Retina (tissue), 1 donor: ENCODE results near the gene TBCEL.
"Not testable (repeated sequence)": the region's sequence is repeated elsewhere in the genome, so short reads cannot be mapped to it uniquely, and the experiment has no call there.

Source experiments
- DNase-seq: peaks from one replicate; pipeline ENCODE4 v3.0.0-alpha.2; 2016

TBCEL gene

DNA sequence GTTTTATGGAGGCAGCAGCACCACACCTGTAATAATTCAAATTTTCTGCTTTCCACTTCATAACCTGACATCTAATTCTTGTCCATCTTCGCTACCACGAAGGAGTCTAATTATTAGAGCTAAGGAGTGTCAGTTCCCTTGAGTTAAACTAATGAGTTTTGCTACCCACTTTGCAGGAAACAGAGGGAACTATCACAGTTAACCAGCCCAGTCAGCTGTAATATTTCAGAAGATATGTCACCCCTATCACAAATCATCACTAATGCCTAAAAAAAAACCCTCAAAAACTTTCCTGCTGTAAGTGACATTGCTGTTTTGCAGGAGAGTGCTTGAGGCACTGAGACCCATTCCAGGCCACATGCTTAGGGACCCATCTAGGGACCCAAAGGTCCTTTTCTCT, 85.6 kb downstream of the TBCEL start:
- DNase-seq: no peak

DNA sequence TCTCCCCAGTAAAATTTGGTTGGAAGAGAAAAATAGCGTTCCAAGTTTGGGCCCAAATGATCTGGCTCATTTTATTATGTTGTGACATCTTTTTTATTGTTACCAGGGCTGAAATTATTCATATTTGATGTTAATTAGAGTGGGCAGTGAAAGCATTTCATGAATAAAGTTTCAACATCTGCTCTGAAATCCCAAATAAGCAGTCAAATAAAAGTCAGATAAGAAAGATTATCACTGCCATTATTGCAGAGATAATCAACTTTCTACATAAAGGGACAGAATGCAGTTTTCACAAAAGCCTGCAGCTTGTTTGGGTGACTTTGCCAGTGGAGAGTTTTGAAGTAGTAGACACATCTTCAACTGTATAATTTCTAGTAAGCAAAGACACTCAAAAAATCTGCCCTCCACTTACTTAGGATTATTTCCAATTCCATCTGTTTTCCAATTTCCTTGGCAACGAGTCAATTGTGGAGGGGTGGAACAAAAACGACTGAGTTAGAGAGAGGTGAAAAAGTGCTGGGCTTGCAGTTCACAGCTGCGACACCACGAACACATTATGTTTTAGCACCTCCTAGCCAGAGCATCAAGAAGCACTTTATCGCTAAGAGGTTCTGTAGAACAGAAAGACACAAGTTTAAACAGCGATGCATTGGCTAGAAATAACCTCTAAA, 86.1 kb downstream of the TBCEL start:
- no peak for DNase-seq

DNA sequence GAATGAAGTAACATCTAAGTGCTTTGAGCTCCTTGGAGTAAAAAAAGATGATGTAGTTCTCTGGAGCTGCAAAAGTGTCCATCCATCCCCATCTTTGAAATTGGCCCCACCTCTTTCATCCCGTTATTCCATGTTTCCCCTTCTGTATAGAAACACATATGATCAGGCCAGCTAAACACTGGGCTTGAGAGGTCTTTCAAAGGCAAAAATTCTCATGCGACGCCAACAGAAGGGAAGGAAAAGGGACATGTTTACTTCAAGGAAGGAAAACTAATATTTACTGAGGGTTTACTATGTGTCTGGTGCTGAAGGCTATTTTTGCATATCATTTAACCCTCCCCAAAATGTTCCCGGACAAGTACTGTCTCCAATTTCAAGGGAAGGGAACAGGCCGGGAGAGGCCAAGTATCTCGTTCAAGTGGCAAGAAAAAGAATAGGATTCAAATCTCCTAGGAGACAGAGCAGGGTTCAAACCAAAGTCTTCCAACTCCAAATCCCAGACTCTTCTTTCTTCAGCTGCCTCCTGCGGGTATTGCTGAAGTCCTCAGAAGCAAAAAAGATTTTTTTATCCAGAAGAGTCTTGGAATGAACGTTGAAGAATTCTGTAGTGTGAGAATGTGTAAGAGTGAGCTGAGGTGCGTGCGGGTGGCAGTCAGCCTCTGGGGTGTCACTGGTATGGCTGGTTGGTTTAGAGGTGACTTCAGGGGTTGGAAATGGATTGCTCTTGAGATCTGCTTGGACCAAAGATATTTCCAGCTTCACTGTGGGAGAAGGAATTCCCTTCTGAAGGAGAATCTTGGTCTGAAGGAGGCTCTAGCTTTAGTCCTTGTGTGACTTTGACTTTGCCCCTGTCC, 87.2 kb downstream of the TBCEL start:
- no peak for DNase-seq

DNA sequence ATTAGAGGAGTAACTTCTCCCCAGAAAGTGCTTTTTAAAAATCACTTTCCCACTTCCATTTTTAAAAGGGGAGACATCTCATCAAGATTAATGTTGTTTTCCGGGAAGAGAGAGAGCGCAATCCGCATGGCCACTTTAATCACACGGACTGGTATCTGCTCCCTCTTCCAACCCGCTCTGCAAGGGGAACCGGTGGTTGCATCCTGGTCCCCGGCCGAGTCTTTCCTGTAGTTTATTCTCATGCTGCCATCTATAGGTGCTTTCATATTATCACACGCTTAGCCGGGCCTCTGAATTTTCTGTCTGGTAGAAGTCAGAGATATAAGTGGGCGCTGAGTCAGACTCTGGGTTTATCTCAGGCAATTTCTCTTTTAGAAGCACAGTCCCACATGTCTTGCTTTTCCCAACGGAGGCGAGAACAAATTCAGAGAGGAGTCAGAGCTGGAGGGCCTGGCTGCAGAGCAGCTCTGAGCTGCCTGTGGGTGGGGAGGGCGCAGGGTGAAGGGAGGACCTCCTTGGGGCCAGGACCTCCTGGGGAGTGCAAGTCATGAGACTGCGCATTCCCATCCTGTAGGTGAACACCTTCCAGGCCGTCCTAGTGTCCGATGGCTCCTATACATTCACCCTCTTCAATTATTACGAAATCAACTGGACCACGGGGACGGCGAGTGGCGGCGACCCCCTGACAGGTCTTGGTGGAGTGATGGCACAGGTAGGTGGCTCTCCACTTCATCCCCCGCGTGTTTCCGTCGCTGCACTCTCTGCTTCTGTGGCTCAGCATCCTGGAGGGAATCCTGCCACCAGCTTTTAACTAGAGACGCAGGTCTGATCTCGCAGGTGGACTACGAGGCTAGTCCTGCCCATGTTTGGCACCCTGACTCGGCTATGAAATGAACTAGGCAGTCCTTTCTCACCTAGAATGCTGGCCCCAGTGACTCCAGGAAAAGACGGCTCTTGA, 88.9 kb downstream of the TBCEL start:
- peak; percentile 53 for DNase-seq

DNA sequence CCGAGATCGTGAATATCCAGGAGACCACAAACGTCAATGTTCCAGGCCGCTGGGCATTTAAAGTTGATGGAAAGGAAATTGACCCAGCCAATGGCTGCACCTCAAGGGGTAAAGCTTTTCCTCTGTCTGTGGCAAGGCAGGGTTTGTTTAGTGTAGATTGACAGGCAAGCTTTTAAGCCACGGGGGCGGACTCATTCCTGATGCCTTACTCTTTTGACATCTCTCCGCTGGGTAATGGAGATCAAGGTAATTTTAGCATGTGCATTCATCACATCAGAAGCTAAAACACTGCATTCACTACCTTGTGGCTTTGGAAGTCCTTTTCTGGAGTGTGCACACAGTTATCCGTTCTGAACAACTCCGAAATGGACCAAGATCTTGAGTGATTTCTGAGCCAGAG, 89.7 kb downstream of the TBCEL start:
- no peak for DNase-seq

DNA sequence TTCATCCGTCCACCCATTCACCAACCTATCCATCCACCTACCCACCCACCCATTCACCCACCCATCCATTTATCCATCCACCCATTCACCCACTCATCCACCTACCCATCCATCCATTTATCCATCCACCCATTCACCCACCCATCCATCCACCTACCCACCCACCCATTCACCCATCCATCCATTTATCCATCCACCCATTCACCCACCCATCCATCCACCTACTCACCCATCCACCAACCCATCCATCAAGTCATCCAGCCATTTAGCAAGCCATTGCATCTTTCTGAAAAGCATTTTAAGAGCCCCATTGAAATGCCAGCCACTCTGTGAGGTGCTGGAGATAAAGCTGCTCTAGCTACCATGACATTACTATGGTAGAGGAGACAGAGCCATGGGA, 91.1 kb downstream of the TBCEL start:
- DNase-seq: not testable (repeated sequence)

DNA sequence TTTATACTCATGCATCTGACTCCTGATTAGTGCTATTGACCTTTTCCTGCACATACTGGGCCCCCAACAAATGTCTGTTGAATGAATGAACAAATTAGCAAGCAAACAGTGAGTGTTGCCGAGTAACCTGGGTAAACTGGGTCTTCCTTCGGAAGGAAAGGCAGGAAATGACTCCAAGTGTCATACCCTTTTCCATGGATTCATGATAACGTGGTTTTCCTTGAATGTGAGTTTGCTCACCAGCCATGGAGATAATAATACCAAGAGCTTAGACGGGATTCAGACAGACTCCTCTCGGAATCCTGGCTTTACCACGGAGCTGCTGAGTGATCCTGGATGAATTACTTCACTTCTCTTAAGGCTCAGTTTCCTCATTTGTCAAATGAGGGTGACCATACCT, 93.9 kb downstream of the TBCEL start:
- DNase-seq: no peak

DNA sequence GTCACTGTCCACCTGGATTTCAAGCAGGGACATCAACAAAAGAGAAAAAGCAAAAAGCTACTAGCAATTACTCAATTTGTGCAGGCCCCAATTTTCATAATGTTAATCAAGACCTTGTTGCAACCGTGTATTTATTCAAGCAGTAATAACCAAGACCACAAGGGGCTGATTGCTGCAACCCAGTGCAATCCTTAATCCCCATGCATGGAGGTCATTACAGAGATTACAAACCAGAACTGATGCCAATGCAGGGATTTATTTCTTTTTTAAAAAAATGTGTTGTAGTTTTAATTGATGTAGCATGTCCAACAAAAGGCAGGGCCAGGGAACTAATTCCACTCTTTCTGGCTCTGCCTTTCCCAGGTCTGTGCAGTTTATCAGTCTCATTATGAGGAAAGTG, 95.5 kb downstream of the TBCEL start:
- DNase-seq: no peak

DNA sequence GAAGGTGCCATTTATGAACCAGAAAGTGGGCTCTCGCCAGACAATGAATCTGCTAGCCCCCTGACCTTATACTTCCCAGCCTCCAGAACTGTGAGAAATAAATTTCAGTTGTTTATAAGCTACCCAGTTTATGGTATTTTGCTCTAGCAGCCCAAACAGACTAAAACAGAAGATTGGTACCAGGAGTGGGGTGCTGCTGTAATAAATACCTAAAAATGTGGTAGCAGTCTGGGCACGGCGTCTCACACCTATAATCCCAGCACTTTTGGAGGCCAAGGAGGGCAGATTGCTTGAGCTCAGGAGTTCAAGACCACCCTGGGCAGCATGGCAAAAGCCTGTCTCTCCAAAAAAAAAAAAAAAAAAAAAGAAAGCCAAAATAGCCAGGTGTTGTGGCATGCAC, 98.4 kb downstream of the TBCEL start:
- DNase-seq: no peak

DNA sequence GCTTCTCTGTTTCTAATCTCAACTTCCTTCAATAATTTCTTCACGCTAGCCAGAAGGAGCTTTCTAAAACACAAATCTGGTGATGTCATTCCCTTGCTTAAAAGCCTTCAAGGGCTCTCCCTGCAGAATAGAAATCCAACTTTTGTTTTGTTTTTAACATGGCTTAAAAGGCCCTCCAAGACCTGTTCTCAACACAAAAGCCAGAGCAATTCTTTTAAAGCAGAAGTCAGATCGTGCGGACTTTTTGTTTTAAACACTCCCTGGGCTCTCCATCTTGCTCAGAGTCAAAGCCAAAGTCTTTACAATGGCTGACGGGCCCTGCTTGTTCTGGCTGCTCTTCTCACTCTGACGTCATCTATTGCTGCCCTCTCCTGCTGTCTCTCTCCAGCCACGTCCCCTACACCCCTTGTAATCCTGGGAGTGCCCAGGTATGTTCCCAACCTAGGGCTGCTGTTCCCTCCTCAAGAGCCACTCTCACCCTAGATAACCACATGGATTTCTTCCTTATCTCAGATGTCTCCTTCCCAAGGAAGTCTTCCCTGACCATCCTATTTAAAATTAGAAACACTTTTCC, 99.7 kb downstream of the TBCEL start:
- no peak for DNase-seq

DNA sequence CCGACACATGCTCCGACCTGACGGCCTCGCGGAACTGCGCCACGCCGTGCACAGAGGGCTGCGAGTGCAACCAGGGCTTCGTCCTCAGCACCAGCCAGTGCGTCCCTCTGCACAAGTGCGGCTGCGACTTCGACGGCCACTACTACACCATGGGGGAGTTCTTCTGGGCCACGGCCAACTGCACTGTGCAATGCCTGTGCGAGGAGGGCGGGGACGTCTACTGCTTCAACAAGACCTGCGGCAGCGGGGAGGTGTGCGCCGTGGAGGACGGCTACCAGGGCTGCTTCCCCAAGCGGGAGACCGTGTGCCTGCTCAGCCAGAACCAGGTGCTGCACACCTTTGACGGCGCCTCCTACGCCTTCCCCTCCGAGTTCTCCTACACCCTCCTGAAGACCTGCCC, 103.9 kb downstream of the TBCEL start:
- DNase-seq: no peak

DNA sequence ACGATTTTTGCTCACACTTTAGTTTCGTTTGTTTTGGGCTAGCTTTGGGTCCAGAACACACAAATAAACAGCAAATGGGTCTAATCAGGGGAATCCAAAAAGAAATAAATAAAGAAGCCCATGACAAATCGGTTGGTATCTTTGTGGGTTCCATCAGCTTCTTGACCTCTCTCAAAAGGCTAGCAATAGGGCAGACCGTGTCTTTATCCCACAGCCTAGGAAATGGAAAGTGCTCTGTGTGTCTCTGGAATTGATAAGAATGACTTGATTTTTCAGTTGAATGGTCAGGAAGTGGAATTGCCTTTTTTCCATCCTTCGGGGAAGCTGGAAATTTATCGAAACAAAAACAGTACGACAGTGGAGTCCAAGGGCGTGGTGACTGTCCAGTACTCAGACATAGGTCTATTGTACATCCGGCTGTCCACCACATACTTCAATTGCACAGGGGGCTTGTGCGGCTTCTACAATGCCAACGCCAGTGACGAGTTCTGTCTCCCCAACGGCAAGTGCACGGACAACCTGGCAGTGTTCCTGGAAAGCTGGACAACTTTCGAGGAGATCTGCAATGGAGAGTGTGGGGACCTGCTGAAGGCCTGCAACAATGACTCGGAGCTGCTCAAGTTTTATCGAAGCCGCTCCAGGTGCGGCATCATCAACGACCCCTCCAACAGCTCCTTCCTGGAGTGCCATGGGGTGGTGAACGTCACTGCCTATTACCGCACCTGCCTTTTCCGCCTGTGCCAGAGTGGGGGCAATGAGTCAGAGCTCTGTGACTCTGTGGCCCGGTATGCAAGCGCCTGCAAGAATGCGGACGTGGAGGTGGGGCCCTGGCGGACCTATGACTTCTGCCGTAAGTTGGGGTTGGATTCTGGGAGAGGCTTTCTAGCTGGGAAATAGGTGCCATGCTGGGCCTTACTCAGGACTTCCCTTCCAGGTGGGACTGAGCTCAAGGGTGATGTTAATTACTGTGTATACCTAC, 105.7 kb downstream of the TBCEL start:
- no peak for DNase-seq

DNA sequence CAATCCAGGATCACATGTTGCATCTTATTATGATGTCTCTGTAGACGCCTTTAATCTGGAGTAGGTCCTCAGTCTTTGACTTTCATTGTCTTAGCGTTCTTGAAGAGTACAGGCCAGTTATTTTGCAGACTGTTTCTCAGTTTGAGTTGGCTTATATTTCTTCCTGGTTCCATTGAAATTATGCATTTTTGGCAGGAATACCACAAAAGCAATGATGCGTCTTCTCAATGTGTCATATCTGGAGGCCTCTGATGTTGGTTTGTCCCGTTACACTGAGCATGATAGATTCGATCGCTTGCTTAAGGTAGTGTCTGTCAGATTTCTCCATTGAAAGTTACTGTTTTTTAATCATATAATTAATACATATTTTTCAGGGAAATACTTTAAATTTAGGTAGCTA, 107.8 kb downstream of the TBCEL start:
- DNase-seq: no peak

DNA sequence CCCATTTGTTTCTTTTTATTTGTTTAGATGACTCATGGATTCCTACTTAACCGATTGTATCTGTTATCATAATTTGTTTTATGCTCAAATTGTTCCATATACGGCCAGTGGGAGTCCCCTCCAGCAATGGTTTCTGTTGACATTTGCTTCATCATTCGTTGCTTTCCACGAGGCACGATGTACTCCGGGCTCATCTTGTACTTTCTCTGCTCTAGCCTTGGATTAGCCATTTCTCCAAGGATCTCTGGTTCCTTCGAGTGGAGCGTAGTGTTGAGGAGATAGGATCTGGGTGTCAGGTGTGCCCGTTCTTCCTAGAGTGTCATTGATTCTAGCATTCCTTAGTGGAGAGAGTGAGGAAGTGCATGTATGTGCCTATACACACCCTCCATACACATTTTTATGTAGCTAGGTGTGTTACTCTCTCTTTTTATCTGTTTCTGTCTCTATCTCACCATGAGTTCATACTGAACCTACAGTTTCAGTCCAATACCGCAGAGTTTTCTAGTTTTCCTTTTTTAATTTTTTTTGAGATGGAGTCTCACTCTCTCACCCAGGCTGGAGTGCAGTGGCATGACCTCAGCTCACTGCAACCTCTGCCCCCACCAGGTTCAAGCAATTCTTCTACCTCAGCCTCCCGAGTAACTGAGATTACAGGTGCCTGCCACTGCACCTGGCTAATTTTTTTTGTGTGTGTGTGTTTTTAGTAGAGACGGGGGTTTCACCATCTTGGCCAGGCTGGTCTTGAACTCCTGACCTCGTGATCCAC, 108.5 kb downstream of the TBCEL start:
- no peak for DNase-seq

DNA sequence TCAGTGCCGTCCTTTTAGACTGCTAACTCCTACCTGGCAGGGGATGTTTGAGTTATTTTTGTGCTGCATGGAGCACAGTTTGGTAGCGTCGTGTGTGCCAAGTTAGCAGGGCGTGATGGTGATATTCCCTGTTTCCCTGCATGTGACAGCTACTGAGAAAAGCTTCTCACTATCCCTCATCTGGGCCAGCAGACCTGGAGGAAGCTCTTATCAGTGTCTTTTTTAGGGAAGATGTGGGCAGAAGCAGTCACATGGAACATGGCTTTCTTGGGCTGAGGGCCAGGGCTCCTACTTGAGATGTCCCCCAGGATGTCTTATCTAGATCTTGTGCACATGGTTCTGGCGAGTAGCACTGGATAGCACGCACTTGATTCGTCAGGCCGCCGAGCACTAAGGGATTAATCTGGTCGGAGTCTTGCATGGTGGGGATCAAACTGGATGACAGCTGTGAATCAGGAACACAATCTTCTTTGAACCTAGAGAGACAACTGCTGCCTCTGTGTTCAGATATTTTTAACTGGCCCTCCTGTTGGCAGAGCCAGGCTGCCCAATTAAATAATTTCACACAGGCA, 110.9 kb downstream of the TBCEL start:
- DNase-seq: no peak

DNA sequence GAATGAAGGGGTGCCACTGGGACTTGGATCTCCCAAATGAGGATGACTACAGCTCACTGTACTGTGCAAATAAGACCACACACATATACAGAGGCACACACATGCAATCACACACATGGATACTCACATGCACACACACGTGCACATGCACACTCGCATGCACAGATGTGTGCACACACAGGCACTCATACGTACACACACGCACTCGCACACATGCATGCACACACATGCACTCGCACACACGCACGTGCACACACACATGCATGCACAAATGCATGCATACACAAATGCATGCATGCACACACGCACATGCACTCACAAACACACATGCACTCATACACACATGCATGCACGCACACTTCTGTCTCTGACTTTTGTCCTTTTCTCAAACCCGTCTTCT, 113.1 kb downstream of the TBCEL start:
- no peak for DNase-seq

DNA sequence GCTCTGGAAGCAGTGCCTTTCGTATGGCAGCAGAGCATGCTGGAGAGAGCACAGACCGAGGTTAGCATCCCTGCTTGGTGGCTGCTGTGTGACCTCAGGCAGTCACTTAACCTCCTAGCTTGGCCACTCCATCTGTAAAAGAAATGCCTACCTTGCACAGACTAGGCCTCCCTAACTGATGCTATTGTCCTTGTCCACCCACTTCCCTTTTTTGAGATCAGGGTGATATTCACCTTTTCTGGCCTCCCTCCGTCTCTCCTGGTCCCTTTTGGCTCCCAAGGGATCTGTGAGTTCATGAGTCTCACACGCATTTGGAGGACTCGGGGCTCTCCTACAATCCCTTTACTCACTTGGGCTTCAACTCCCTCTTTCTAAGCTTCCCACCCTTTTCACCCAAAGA, 114.4 kb downstream of the TBCEL start:
- no peak for DNase-seq

DNA sequence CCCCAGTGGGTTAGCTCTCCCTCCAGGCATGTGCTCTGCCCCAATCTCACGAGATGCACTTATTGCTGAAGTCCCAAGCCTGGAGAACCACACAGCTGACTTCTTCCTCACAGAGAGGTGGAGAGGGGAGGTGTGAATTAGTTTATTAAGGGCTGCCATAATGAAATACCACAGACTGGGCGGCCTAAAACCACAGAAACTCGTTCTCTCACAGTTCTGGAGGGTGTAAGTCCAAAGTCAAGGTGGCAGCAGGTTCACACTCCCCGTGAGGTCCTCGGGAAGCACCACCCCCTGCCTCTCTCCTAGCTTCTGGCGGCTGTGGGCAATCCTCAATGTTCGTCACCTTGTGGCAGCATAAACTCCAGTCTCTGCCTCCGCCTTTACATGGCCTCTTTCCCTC, 116.5 kb downstream of the TBCEL start:
- no peak for DNase-seq
